ENCODE results near the gene EFNB2. TPM values are rescaled to one million over a fixed set of nuclear protein-coding genes. Genes with fewer than 3 reads are reported as not detected.
A peak's percentile ranks its signal among the peaks of the same experiment; 100 is the strongest.

EFNB2 gene
- total RNA-seq, 2 donors from 2014 or later = 4.6 to 6.7 TPM

DNA sequence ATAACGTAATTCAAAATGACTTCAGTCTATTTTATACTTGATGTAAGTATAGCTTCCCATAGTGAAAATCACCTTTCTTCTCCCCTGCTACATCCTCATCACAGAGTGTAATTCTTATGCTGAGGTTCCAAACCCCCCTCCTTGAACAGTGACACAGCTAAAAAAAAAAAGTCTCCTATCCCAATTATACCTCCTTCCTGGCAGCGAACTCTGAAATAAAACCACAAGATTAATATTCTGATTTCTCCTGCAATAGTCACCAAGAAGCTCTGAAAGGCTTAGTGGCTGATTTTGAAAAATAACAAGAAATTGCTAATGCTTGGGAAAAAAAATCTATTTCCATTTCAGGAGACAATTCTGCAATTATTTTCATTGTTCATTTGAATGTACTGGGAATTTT lies 36.3 kb downstream of the EFNB2 start:
- H3K27me3 ChIP-seq = no peaks in the 10 kb centered on the region
- H3K9me3 ChIP-seq = no peaks in the 10 kb centered on the region
- 75 to 81% methylated on average over 2 of the region's 2 CpGs for WGBS, 2 donors
- H3K4me1 ChIP-seq = no peaks in the 10 kb centered on the region
- no peak overlapping the region for H3K27ac ChIP-seq
- no peak for TF ChIP-seq POLR2A (IDR thresholded peaks at IDR 0.05)
- TF ChIP-seq, protein P1, sequence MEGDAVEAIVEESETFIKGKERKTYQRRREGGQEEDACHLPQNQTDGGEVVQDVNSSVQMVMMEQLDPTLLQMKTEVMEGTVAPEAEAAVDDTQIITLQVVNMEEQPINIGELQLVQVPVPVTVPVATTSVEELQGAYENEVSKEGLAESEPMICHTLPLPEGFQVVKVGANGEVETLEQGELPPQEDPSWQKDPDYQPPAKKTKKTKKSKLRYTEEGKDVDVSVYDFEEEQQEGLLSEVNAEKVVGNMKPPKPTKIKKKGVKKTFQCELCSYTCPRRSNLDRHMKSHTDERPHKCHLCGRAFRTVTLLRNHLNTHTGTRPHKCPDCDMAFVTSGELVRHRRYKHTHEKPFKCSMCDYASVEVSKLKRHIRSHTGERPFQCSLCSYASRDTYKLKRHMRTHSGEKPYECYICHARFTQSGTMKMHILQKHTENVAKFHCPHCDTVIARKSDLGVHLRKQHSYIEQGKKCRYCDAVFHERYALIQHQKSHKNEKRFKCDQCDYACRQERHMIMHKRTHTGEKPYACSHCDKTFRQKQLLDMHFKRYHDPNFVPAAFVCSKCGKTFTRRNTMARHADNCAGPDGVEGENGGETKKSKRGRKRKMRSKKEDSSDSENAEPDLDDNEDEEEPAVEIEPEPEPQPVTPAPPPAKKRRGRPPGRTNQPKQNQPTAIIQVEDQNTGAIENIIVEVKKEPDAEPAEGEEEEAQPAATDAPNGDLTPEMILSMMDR (IDR thresholded peaks at IDR 0.05) = no peak
- intact Hi-C loops (cut with DNase I) = no loop called here
- DNase-seq (no peak), ATAC-seq (no peak)
- H3K36me3 ChIP-seq (replicated peaks in 1 of 2; ENCODE audit: insufficient read depth in 1 of 2, low read depth in 2 of 2) = no peaks in the 10 kb centered on the region
- H3K4me3 ChIP-seq = no peak overlapping the region

DNA sequence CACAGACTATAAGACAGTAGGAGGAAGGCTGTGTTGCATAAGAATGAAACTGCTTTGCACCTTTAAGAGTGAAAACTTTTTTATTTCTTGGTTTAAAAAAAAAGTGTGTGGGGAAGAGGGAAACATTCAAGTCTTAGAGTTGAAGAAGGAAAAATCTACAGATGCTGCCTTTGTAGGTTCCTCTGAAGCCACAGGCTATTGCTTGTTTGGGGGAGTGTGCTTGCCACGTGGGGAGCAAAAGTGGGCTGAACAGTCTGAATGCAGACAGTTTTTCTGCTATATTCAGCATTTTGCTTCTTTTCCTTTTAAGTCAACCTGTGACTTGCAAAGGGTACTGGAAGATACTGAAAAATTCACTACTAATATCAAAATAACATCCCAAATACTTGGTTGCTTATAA lies 36.9 kb downstream of the EFNB2 start:
- DNase-seq = no peak
- H3K4me1 ChIP-seq = no peaks in the 10 kb centered on the region
- TF ChIP-seq POLR2A (IDR thresholded peaks at IDR 0.05) = no peak
- TF ChIP-seq, protein P1 (IDR thresholded peaks at IDR 0.05) = no peak
- H3K36me3 ChIP-seq (replicated peaks in 1 of 2; ENCODE audit: insufficient read depth in 1 of 2, low read depth in 2 of 2) = no peaks in the 10 kb centered on the region
- WGBS, 2 donors = 30 to 31% methylated on average over 1 of the region's 1 CpG
- no peaks in the 10 kb centered on the region for H3K9me3 ChIP-seq
- no peak overlapping the region for H3K27ac ChIP-seq
- no peak for ATAC-seq
- no peaks in the 10 kb centered on the region for H3K27me3 ChIP-seq
- no peak overlapping the region for H3K4me3 ChIP-seq
- intact Hi-C loops (cut with DNase I) = no loop called here

DNA sequence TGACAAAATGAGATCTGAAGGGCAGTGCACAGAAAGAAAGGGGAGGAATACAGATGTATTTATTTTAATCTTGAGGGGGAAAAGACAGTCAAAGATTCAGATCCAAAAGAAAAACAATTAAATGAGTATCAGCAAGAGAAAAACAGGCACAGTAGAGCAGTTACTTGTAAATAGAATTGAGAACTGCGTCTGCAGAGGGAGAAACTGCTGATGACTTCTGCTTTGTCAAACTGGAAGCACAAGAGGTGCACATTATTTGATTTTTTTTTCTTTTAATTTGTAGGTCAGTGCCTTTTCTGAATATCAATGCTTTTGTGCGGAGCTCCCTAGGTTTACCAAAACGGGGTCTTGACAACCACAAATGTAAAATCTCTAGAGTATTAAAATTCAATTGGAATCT lies 37.3 kb downstream of the EFNB2 start:
- no peaks in the 10 kb centered on the region for H3K36me3 ChIP-seq (replicated peaks in 1 of 2; ENCODE audit: insufficient read depth in 1 of 2, low read depth in 2 of 2)
- intact Hi-C loops (cut with DNase I) = no loop called here
- no peak overlapping the region for H3K4me3 ChIP-seq
- H3K4me1 ChIP-seq = no peaks in the 10 kb centered on the region
- ATAC-seq (no peak), DNase-seq (no peak)
- H3K27ac ChIP-seq = no peak overlapping the region
- H3K9me3 ChIP-seq = no peaks in the 10 kb centered on the region
- no peaks in the 10 kb centered on the region for H3K27me3 ChIP-seq
- TF ChIP-seq, protein P1 (IDR thresholded peaks at IDR 0.05) = no peak
- TF ChIP-seq POLR2A (IDR thresholded peaks at IDR 0.05) = no peak
- 43 to 71% methylated on average over 3 of the region's 3 CpGs for WGBS, 2 donors

DNA sequence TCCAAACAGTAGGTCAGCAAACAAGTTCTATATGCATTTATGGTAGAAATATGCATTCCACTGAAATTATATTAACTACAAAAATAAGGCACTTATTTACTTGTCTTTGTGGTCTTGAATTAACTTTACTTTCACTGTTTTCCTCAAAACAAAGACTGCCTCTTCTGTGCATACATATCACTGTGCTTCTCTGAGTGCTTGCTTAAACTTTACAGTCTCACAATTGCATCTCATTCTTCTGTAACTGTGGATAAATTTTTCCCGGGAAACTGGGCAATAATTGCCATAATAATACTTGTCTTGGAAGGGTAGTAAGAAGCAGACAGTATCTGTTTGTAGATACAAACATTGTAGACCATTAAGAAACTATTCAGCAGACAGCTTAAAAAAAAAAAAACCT lies 38.4 kb downstream of the EFNB2 start:
- no peaks in the 10 kb centered on the region for H3K27me3 ChIP-seq
- no peak overlapping the region for H3K27ac ChIP-seq
- 24 to 28% methylated on average over 1 of the region's 1 CpG for WGBS, 2 donors
- no peak for DNase-seq
- no peak overlapping the region for H3K4me3 ChIP-seq
- intact Hi-C loops (cut with DNase I) = no loop called here
- TF ChIP-seq, protein P1 (IDR thresholded peaks at IDR 0.05) = no peak
- no peak for TF ChIP-seq POLR2A (IDR thresholded peaks at IDR 0.05)
- no peaks in the 10 kb centered on the region for H3K4me1 ChIP-seq
- ATAC-seq = no peak
- no peaks in the 10 kb centered on the region for H3K9me3 ChIP-seq
- no peaks in the 10 kb centered on the region for H3K36me3 ChIP-seq (replicated peaks in 1 of 2; ENCODE audit: insufficient read depth in 1 of 2, low read depth in 2 of 2)

DNA sequence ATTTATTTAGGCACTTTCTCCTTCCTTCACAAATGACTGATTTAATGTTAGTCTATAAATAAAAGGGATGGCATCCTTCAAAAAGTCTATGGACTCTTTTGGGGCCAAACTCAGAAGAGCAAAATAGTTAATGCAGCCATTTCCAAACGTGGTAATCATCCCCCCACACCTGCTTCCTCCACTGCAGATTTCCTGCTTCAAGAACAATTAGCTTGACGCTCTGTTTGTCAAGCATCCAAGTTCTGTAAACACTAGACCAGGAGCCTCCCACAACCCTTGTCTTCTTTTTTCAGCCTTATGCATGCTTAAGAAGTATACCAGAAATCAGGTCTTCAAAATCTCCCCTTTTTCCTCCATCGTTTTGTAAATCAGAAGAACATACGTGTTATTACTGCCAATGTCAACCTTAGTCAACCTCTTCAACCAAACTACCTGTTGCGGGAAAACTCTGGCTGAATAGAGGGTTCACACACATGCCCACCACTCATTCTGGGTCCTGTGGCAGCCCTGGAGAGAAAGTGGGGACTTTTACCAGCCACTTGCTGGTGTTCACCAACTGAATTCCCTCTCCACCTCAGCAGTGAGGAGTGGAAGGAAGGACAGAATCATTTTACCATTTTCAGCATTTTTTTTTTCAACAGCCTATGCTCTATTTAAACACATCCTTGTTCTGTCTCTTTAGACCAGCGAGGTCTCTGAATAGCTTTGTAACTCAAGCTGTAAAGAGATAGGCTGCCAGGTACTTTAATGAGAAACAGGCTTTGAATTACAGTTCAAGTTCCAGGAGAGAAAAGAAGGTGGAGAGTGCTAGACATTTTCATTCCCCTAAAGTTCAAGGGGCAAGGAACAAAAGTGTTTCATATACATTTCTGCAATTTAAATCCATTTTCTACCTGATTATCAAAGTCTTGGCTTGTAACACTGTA lies 39.1 kb downstream of the EFNB2 start:
- Histone ChIP-seq H3K27me3 (no peaks in the 10 kb centered on the region), H3K4me1 (no peaks in the 10 kb centered on the region), H3K27ac (peak overlapping the region in 1 of 4 donors; percentile 39), H3K9me3 (no peaks in the 10 kb centered on the region), H3K4me3 (no peak overlapping the region), H3K36me3 (replicated peaks in 1 of 2; ENCODE audit: insufficient read depth in 1 of 2, low read depth in 2 of 2) (no peaks in the 10 kb centered on the region)
- WGBS, 2 donors = 46% methylated on average over 6 of the region's 6 CpGs
- no peak for TF ChIP-seq POLR2A (IDR thresholded peaks at IDR 0.05)
- TF ChIP-seq, protein P1 (IDR thresholded peaks at IDR 0.05) = no peak
- ATAC-seq (no peak), DNase-seq (no peak)
- intact Hi-C loops (cut with DNase I) = no loop called here

All from body of pancreas (tissue), 4 donors.